A549 (cell line): Measurements from ENCODE around the gene PKHD1. TPM values are rescaled to one million over a fixed set of nuclear protein-coding genes. Genes with fewer than 3 reads are reported as not detected.

Experiments
- ATAC-seq, 2 experiments: fragments of 200-7000 bp in 1 of 2; fragments of >200 bp in 1 of 2; cut with Nextera tagmentation in 1 of 2; cut with Tn5 transposase in 1 of 2; 3 replicates each; pipeline versions ENCODE4 v1.8.0 to v1.9.1; 2018 to 2020; ENCODE audit warnings: mild to moderate bottlenecking in 1 of 2, moderate library complexity in 1 of 2
- CTCF ChIA-PET: fragments of 300-600 bp; sonication (Branson Sonifier 250); formaldehyde crosslinking; extraction: SDS; loops from one replicate; lab custom pipeline; 2021; ENCODE audit warnings: antibody characterized with exemption, inconsistent platforms; lab: Yijun Ruan, JAX
- POLR2A ChIA-PET: fragments of 350-600 bp; formaldehyde crosslinking; extraction: SDS; loops from one replicate; lab custom pipeline; 2021; ENCODE audit warnings: antibody characterized with exemption, inconsistent platforms; lab: Yijun Ruan, JAX
- DNase-seq, 2 experiments: peaks; one replicate each; pipeline versions ENCODE4 v3.0.0 to v3.0.0-alpha.2; 2011 to 2016; ENCODE audit warnings: low read depth in 1 of 2, low spot score in 1 of 2
- FAIRE-seq: peaks from 2 replicates; lab custom pipeline; 2011; peaks lifted over from hg19 to GRCh38; lab: Jason Lieb, UNC
- H3K27ac ChIP-seq, 2 experiments: fragments of >200 bp; sonication (Bioruptor Twin); formaldehyde crosslinking; 3 replicates each; pipeline ENCODE4 v1.5.1; 2016 to 2017
- H3K4me1 ChIP-seq: fragments of >200 bp; sonication (Bioruptor Twin); formaldehyde crosslinking; 3 replicates; pipeline ENCODE4 v1.6.1; 2016
- H3K4me2 ChIP-seq: fragments of >200 bp; sonication (Bioruptor Twin); formaldehyde crosslinking; 3 replicates; pipeline ENCODE4 v1.6.1; 2016
- H3K4me3 ChIP-seq: fragments of >200 bp; sonication (Bioruptor Twin); formaldehyde crosslinking; 3 replicates; pipeline ENCODE4 v1.5.1; 2016
- H3K9me3 ChIP-seq: fragments of >200 bp; sonication (Bioruptor Twin); formaldehyde crosslinking; 3 replicates; pipeline ENCODE4 v1.6.1; 2016
- ATOH8 ChIP-seq: fragments of 250-450 bp; sonication (Bioruptor Pico); IDR thresholded peaks from 2 replicates; pipeline ENCODE4 v1.5.0; 2020; ENCODE audit warnings: low read depth, mild to moderate bottlenecking, moderate library complexity
- BCL3 ChIP-seq: fragments of >200 bp; sonication (Bioruptor Twin); formaldehyde crosslinking; IDR thresholded peaks from 3 replicates; pipeline ENCODE4 v1.6.1; 2016
- CEBPB ChIP-seq, 2 experiments: fragments of >200 bp in 1 of 2; sonication (Bioruptor Twin) in 1 of 2; formaldehyde crosslinking in 1 of 2; IDR thresholded peaks; 2 replicates each; pipeline ENCODE4 v1.6.1; 2012 to 2016
- CHD2 ChIP-seq: fragments of 150-350 bp; IDR thresholded peaks from 2 replicates; pipeline ENCODE4 v1.6.1; 2014; ENCODE audit warnings: low read length; ENCODE audit not compliant: partially characterized antibody
- EHF ChIP-seq: fragments of 250-450 bp; sonication (Bioruptor Pico); IDR thresholded peaks from 2 replicates; pipeline ENCODE4 v1.5.0; 2020; ENCODE audit warnings: mild to moderate bottlenecking
- ESRRA ChIP-seq: fragments of 150-350 bp; IDR thresholded peaks from 2 replicates; pipeline ENCODE4 v1.6.1; 2014; ENCODE audit warnings: mild to moderate bottlenecking, low read length, borderline replicate concordance
- FOSL2 ChIP-seq, 2 experiments: fragments of 450-650 bp in 1 of 2; fragments of >200 bp in 1 of 2; sonication (Bioruptor Twin) in 1 of 2; formaldehyde crosslinking; IDR thresholded peaks; 2 replicates each; pipeline versions ENCODE4 v1.5.0 to v1.6.1; 2016 to 2020; ENCODE audit warnings: mild to moderate bottlenecking in 1 of 2, moderate library complexity in 1 of 2
- HMGXB4 ChIP-seq: fragments of 250-450 bp; sonication (Bioruptor Pico); IDR thresholded peaks from 2 replicates; pipeline ENCODE4 v1.5.0; 2021; ENCODE audit warnings: mild to moderate bottlenecking, moderate library complexity, borderline replicate concordance
- HOXB13 ChIP-seq: fragments of 250-450 bp; sonication (Bioruptor Pico); IDR thresholded peaks from 2 replicates; pipeline ENCODE4 v1.5.0; 2020; ENCODE audit warnings: low read depth, mild to moderate bottlenecking, moderate library complexity
- HOXB5 ChIP-seq: fragments of 250-450 bp; sonication (Bioruptor Pico); IDR thresholded peaks from 2 replicates; pipeline ENCODE4 v1.5.0; 2020; ENCODE audit warnings: mild to moderate bottlenecking, moderate library complexity
- JUN ChIP-seq, 2 experiments: fragments of >200 bp; sonication (Bioruptor Twin); formaldehyde crosslinking; IDR thresholded peaks; 2 replicates in 1 of 2; 3 replicates in 1 of 2; pipeline ENCODE4 v1.6.1; 2016 to 2017
- MAX ChIP-seq: IDR thresholded peaks from 2 replicates; pipeline ENCODE4 v1.6.1; 2012
- MAZ ChIP-seq: fragments of 150-350 bp; IDR thresholded peaks from 2 replicates; pipeline ENCODE4 v1.6.1; 2014; ENCODE audit warnings: antibody characterized with exemption, low read depth, low read length, borderline replicate concordance
- NPAS2 ChIP-seq: fragments of 250-450 bp; sonication (Bioruptor Pico); IDR thresholded peaks from 2 replicates; pipeline ENCODE4 v1.8.0; 2022; ENCODE audit warnings: mild to moderate bottlenecking, moderate library complexity, borderline replicate concordance
- NR3C1 ChIP-seq: fragments of >200 bp; sonication (Bioruptor Twin); formaldehyde crosslinking; IDR thresholded peaks from 3 replicates; pipeline ENCODE4 v1.6.1; 2017
- PBX3 ChIP-seq: IDR thresholded peaks from 2 replicates; pipeline ENCODE4 v1.6.1; 2012
- PHF8 ChIP-seq: fragments of 200-600 bp; sonication (generic); IDR thresholded peaks from 2 replicates; pipeline ENCODE4 v1.6.1; 2016; ENCODE audit warnings: low read depth, mild to moderate bottlenecking, antibody characterized with exemption, moderate library complexity, borderline replicate concordance
- POLR2A ChIP-seq: IDR thresholded peaks from 2 replicates; pipeline ENCODE4 v1.6.1; 2012; ENCODE audit warnings: mild to moderate bottlenecking, low read length
- RARB ChIP-seq: fragments of 250-450 bp; sonication (Bioruptor Pico); IDR thresholded peaks from 2 replicates; pipeline ENCODE4 v1.8.0; 2021; ENCODE audit warnings: mild to moderate bottlenecking, moderate library complexity
- REST ChIP-seq: fragments of 200-600 bp; sonication (generic); IDR thresholded peaks from 2 replicates; pipeline ENCODE4 v1.6.1; 2016; ENCODE audit warnings: antibody characterized with exemption, mild to moderate bottlenecking, moderate library complexity
- RFX5 ChIP-seq: fragments of 450-650 bp; IDR thresholded peaks from 2 replicates; pipeline ENCODE4 v1.7.1; 2014; ENCODE audit warnings: antibody characterized with exemption, mild to moderate bottlenecking, moderate library complexity
- RNF2 ChIP-seq: fragments of 200-600 bp; sonication (generic); IDR thresholded peaks from 2 replicates; pipeline ENCODE4 v1.6.1; 2016; ENCODE audit warnings: low read depth, mild to moderate bottlenecking, antibody characterized with exemption, moderate library complexity, borderline replicate concordance
- TFCP2L1 ChIP-seq: fragments of 250-450 bp; sonication (Bioruptor Pico); IDR thresholded peaks from 2 replicates; pipeline ENCODE4 v1.5.0; 2021; ENCODE audit warnings: mild to moderate bottlenecking
- USF2 ChIP-seq: fragments of 450-650 bp; IDR thresholded peaks from 2 replicates; pipeline ENCODE4 v1.6.1; 2014; ENCODE audit warnings: antibody characterized with exemption
- ZFP36 ChIP-seq: fragments of 450-650 bp; IDR thresholded peaks from 2 replicates; pipeline ENCODE4 v1.6.1; 2014; ENCODE audit warnings: borderline replicate concordance; ENCODE audit not compliant: partially characterized antibody
- ZSCAN20 ChIP-seq: fragments of 250-450 bp; sonication (Bioruptor Pico); IDR thresholded peaks from 2 replicates; pipeline ENCODE4 v1.8.0; 2022; ENCODE audit warnings: mild to moderate bottlenecking, moderate library complexity
- WGBS: methylation state at CpG from one replicate; pipeline ENCODE4 v1.1.6; 2017; ENCODE audit errors: missing lambda C conversion rate; 5-methylcytosine and 5-hydroxymethylcytosine counted together
- polyA plus RNA-seq, 4 experiments: library from polyadenylated mRNA; depleted of rRNA in 3 of 4; stranded (reverse); fragments of >200 nt; fragmentation: RNase III in 1 of 4; extraction: RNeasy Plus Mini Kit Qiagen cat#74134 plus additional on column Dnase treatment in 1 of 4; gene quantifications; 2 replicates in 3 of 4; 3 replicates in 1 of 4; pipeline ENCODE4 v1.2.3, GENCODE V29; 2011 to 2017

The PKHD1 gene
- polyA plus RNA-seq, 2 of the 4 experiments (the other 2 are of a cell fraction): not detected

- 7% methylated on average over 4 of the region's 4 CpGs for WGBS
- TF ChIP-seq TFCP2L1 (no peak), CEBPB (IDR thresholded peaks at IDR 0.05) (no peak), ATOH8 (no peak), USF2 (no peak), NR3C1 (no peak), ZFP36 (no peak), BCL3 (no peak), POLR2A (no peak), HMGXB4 (CRISPR knock-in tag) (no peak), HOXB5 (CRISPR knock-in tag) (no peak), RFX5 (no peak), RNF2 (no peak), CHD2 (no peak), NPAS2 (CRISPR knock-in tag) (no peak), MAX (no peak), ZSCAN20 (no peak), PHF8 (no peak)
- FAIRE-seq (no peak), DNase-seq (no peak), ATAC-seq (no peak)
- no peaks in the 10 kb centered on the region for H3K4me1 ChIP-seq
- H3K9me3 ChIP-seq: no peaks in the 10 kb centered on the region
- no peak overlapping the region for H3K4me2 ChIP-seq
- ChIA-PET POLR2A (no interaction called here), CTCF (interaction anchor here (1.0 to 1.4 kb wide), 2 partner anchors 8 to 16 kb away, joined by 3 read pairs; no protein-coding TSS in a partner anchor)
- H3K4me3 ChIP-seq: no peak overlapping the region
- H3K27ac ChIP-seq: no peak overlapping the region
Observed at GRCh38 chr6:51839726-51840374, 247.6 kb downstream of the PKHD1 start.

- 0% methylated on average over 1 of the region's 1 CpG for WGBS
- ATAC-seq: no peak
- TF ChIP-seq BCL3: no peak
- TF ChIP-seq REST: no peak
- TF ChIP-seq ESRRA: no peak
- TF ChIP-seq PBX3: no peak
- TF ChIP-seq EHF (CRISPR knock-in tag): no peak
- TF ChIP-seq HOXB13 (CRISPR knock-in tag): no peak
- no peak for TF ChIP-seq RFX5
- no peak for TF ChIP-seq MAZ
- TF ChIP-seq CHD2: no peak
- TF ChIP-seq JUN (IDR thresholded peaks at IDR 0.05): no peak
- TF ChIP-seq RARB: no peak
- TF ChIP-seq PHF8: no peak
- TF ChIP-seq CEBPB (IDR thresholded peaks at IDR 0.05): no peak
- TF ChIP-seq FOSL2 (IDR thresholded peaks at IDR 0.05): no peak
- no peak for TF ChIP-seq FOSL2 (CRISPR knock-in tag; IDR thresholded peaks at IDR 0.05)
Observed at GRCh38 chr6:51830666-51831065, 256.7 kb downstream of the PKHD1 start.

More at GRCh38 chr6:51830666-51831065, 256.7 kb downstream of the PKHD1 start:
- FAIRE-seq (no peak), DNase-seq (no peak)
- POLR2A ChIA-PET: no interaction called here
- no peak overlapping the region for H3K27ac ChIP-seq
- CTCF ChIA-PET: no interaction called here
- no peaks in the 10 kb centered on the region for H3K9me3 ChIP-seq
- H3K4me1 ChIP-seq: no peaks in the 10 kb centered on the region
- no peak overlapping the region for H3K4me3 ChIP-seq
- H3K4me2 ChIP-seq: no peak overlapping the region
